Measurements from ENCODE around the gene NMT2. TPM values are rescaled to one million over a fixed set of nuclear protein-coding genes. Genes with fewer than 3 reads are reported as not detected.
A peak's percentile ranks its signal among the peaks of the same experiment; 100 is the strongest.

Gene NMT2
- total RNA-seq: 10 to 100 TPM; 18.3 to 39.6 TPM

- no peak for DNase-seq (ENCODE audit: low spot score)
- intact Hi-C loops (cut with DNase I): loop anchor here (5.0 to 10.0 kb wide), 2 partner anchors 64 to 216 kb away; partner anchors contain the start of gene DCLRE1C
- H3K27me3 ChIP-seq (replicated peaks; ENCODE audit: insufficient read depth): no peaks in the 10 kb centered on the region
These were observed at the start of gene NMT2 for GRCh38 chr10:15168291-15168785. TSS of gene NMT2 (minus strand) at chr10:15168693. CDS start at chr10:15168612, 81 bp downstream.

GRCh38 chr10:15216700-15217099 is 48.2 kb upstream of the NMT2 start:
- H3K27me3 ChIP-seq (replicated peaks; ENCODE audit: insufficient read depth): no peaks in the 10 kb centered on the region
- no peak overlapping the region for H3K27ac ChIP-seq
- WGBS: 95% methylated on average over 6 of the region's 6 CpGs
- no peak for DNase-seq (ENCODE audit: low spot score)
- peaks cover 0 to 6% of the 10 kb centered on the region in 2 donors for H3K36me3 ChIP-seq
- H3K9me3 ChIP-seq: no peaks in the 10 kb centered on the region
- intact Hi-C loops (cut with DNase I): no loop called here
- H3K4me3 ChIP-seq: no peak overlapping the region
- H3K4me1 ChIP-seq (replicated peaks): no peaks in the 10 kb centered on the region
- TF ChIP-seq POLR2A (IDR thresholded peaks at IDR 0.05): no peak
- TF ChIP-seq, protein P1, sequence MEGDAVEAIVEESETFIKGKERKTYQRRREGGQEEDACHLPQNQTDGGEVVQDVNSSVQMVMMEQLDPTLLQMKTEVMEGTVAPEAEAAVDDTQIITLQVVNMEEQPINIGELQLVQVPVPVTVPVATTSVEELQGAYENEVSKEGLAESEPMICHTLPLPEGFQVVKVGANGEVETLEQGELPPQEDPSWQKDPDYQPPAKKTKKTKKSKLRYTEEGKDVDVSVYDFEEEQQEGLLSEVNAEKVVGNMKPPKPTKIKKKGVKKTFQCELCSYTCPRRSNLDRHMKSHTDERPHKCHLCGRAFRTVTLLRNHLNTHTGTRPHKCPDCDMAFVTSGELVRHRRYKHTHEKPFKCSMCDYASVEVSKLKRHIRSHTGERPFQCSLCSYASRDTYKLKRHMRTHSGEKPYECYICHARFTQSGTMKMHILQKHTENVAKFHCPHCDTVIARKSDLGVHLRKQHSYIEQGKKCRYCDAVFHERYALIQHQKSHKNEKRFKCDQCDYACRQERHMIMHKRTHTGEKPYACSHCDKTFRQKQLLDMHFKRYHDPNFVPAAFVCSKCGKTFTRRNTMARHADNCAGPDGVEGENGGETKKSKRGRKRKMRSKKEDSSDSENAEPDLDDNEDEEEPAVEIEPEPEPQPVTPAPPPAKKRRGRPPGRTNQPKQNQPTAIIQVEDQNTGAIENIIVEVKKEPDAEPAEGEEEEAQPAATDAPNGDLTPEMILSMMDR (IDR thresholded peaks at IDR 0.05): no peak
- TF ChIP-seq POLR2AphosphoS5 (IDR thresholded peaks at IDR 0.05): no peak

More at GRCh38 chr10:15168291-15168785, at the start of gene NMT2:
- Histone ChIP-seq H3K27ac (peak within 1 kb of the TSS; percentile 87 to 91), H3K9me3 (no peaks in the 10 kb centered on the region), H3K4me3 (peak within 1 kb of the TSS; percentile 95 to 97), H3K36me3 (no peaks in the 10 kb centered on the region), H3K4me1 (replicated peaks) (no peaks in the 10 kb centered on the region)
- WGBS: 0% methylated on average over 7 of the region's 70 CpGs
- TF ChIP-seq, protein P1 (IDR thresholded peaks at IDR 0.05): peak; percentile 16 to 77 (median 52)
- TF ChIP-seq POLR2AphosphoS5 (IDR thresholded peaks at IDR 0.05): peak; percentile 91
- peak; percentile 99 for TF ChIP-seq POLR2A (IDR thresholded peaks at IDR 0.05)

GRCh38 chr10:15214237-15214636 is 45.7 kb upstream of the NMT2 start:
- Histone ChIP-seq H3K4me3 (no peak overlapping the region), H3K27ac (no peak overlapping the region), H3K36me3 (peaks cover 0 to 6% of the 10 kb centered on the region in 2 donors), H3K9me3 (no peaks in the 10 kb centered on the region), H3K4me1 (replicated peaks) (no peaks in the 10 kb centered on the region), H3K27me3 (replicated peaks; ENCODE audit: insufficient read depth) (no peaks in the 10 kb centered on the region)
- no peak for TF ChIP-seq POLR2A (IDR thresholded peaks at IDR 0.05)
- TF ChIP-seq, protein P1 (IDR thresholded peaks at IDR 0.05): no peak
- TF ChIP-seq POLR2AphosphoS5 (IDR thresholded peaks at IDR 0.05): no peak
- DNase-seq (ENCODE audit: low spot score): no peak
- WGBS: 94% methylated on average over 17 of the region's 17 CpGs
- intact Hi-C loops (cut with DNase I): loop anchor here (5.0 kb wide), 1 partner anchor 48 kb away; no protein-coding TSS in a partner anchor

- 94% methylated on average over 18 of the region's 18 CpGs for WGBS
- intact Hi-C loops (cut with DNase I): loop anchor here (5.0 kb wide), 1 partner anchor 49 kb away; no protein-coding TSS in a partner anchor
These were observed 45.0 kb upstream of the NMT2 start for GRCh38 chr10:15213461-15213861.

More at GRCh38 chr10:15213461-15213861, 45.0 kb upstream of the NMT2 start:
- no peak overlapping the region for H3K4me3 ChIP-seq
- DNase-seq (ENCODE audit: low spot score): no peak
- H3K4me1 ChIP-seq (replicated peaks): no peaks in the 10 kb centered on the region
- no peak overlapping the region for H3K27ac ChIP-seq
- H3K9me3 ChIP-seq: no peaks in the 10 kb centered on the region
- peaks cover 0 to 6% of the 10 kb centered on the region in 2 donors for H3K36me3 ChIP-seq
- TF ChIP-seq, protein P1 (IDR thresholded peaks at IDR 0.05): no peak
- TF ChIP-seq POLR2A (IDR thresholded peaks at IDR 0.05) (no peak), POLR2AphosphoS5 (IDR thresholded peaks at IDR 0.05) (no peak)
- H3K27me3 ChIP-seq (replicated peaks; ENCODE audit: insufficient read depth): no peaks in the 10 kb centered on the region

Data from prostate gland (tissue), 2 donors.